Airway epithelial cell (primary cell): ENCODE measurements around the gene SLFNL1. TPM values are rescaled to one million over a fixed set of nuclear protein-coding genes. Genes with fewer than 3 reads are reported as not detected.

Source experiments
- total RNA-seq: library from RNA; depleted of rRNA; stranded (reverse); fragments of >200 nt; gene quantifications from 2 replicates; pipeline ENCODE4 v1.2.3, GENCODE V29; 2015

SLFNL1 gene
- total RNA-seq: under 0.01 TPM in 1 of 2 replicates, not detected in the other

GRCh38 chr1:41021526-41022308 is at the start of gene SLFNL1:
TSS of gene SLFNL1 (minus strand) at chr1:41021725. CDS start at chr1:41020660, 1,065 bp downstream.

GRCh38 chr1:40979241-40980067 is 42.1 kb downstream of the SLFNL1 start, which contains the start of gene CTPS1:
TSS of gene CTPS1 (plus strand) at chr1:40979696. CDS start at chr1:40983291, 3,595 bp downstream.

Other genes with a start within 250 kb of the SLFNL1 start
- gene KCNQ4, start 237.9 kb downstream of the SLFNL1 start, total RNA-seq: 0.07 TPM in 1 of 2 replicates, not detected in the other
- 79.4 and 101 TPM in 2 replicates for gene CITED4, start 159.4 kb downstream of the SLFNL1 start, total RNA-seq
- 29.9 and 31.9 TPM in 2 replicates for gene CTPS1, start 42.0 kb downstream of the SLFNL1 start, total RNA-seq
- 8.7 and 13.0 TPM in 2 replicates for gene SCMH1, start 220.6 kb upstream of the SLFNL1 start, total RNA-seq